OCI-LY1 (cell line): Measurements from ENCODE around the gene MAT2A.

Experiments used
- EZH2 ChIP-seq: fragments of 200-600 bp; sonication (generic), shearing (Covaris generic); IDR thresholded peaks from 2 replicates; pipeline ENCODE4 v1.8.0; 2017; ENCODE audit warnings: borderline replicate concordance, mixed run types, mild to moderate bottlenecking, antibody characterized with exemption, low read length, moderate library complexity, mixed read lengths
- TF ChIP-seq, protein P1 (sequence below): fragments of 200-600 bp; sonication (generic), shearing (Covaris generic); IDR thresholded peaks from 2 replicates; pipeline ENCODE4 v1.5.1; 2017; ENCODE audit warnings: mild to moderate bottlenecking, antibody characterized with exemption, low read length, moderate library complexity, mixed read lengths

DNA sequence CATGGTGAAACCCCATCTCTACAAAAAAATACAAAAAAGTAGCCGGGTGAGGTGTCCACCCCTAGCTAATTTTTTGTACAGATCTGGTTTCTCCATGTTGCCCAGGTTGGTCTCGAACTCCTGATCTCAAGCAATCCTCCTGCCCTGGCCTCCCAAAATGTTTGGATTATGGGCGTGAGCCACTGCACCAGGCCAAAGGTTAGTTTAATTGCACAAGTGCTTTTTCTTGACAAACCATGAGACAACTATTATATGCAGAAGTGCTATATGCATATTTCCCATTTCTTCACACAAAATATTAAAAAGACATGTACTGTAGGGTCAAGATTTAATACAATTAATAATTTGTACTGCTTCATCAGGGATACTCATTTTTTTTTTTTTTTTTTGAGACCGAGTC lies 27.3 kb downstream of the MAT2A start:
- TF ChIP-seq, protein P1, sequence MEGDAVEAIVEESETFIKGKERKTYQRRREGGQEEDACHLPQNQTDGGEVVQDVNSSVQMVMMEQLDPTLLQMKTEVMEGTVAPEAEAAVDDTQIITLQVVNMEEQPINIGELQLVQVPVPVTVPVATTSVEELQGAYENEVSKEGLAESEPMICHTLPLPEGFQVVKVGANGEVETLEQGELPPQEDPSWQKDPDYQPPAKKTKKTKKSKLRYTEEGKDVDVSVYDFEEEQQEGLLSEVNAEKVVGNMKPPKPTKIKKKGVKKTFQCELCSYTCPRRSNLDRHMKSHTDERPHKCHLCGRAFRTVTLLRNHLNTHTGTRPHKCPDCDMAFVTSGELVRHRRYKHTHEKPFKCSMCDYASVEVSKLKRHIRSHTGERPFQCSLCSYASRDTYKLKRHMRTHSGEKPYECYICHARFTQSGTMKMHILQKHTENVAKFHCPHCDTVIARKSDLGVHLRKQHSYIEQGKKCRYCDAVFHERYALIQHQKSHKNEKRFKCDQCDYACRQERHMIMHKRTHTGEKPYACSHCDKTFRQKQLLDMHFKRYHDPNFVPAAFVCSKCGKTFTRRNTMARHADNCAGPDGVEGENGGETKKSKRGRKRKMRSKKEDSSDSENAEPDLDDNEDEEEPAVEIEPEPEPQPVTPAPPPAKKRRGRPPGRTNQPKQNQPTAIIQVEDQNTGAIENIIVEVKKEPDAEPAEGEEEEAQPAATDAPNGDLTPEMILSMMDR, result no peak
- no peak for TF ChIP-seq EZH2
